Endothelial cell of umbilical vein (primary cell): ENCODE results near the gene GPATCH2L. TPM values are rescaled to one million over a fixed set of nuclear protein-coding genes. Genes with fewer than 3 reads are reported as not detected.

Source experiments
- BruUV-seq: library from RNA; stranded (reverse); fragments of 400-500 nt; replicated peaks from 2 replicates; lab custom pipeline; 2021; lab: Mats Ljungman, UMichigan
- CTCF ChIA-PET: fragments of 300-600, 350-600 bp; sonication (Branson Sonifier 250); formaldehyde crosslinking; loops from one replicate; lab custom pipeline; 2021; ENCODE audit warnings: antibody characterized with exemption, inconsistent platforms; lab: Charles Lee
- POLR2A ChIA-PET: fragments of 300-600, 350-600 bp; sonication (Branson Sonifier 250); formaldehyde crosslinking; loops from one replicate; lab custom pipeline; 2021; ENCODE audit warnings: antibody characterized with exemption, inconsistent platforms; lab: Charles Lee
- DNase-seq: peaks from one replicate; pipeline ENCODE4 v3.0.0-alpha.2; 2011; ENCODE audit warnings: low read depth, low spot score
- FAIRE-seq: peaks from 2 replicates; lab custom pipeline; 2011; peaks lifted over from hg19 to GRCh38; lab: Jason Lieb, UNC
- H2AFZ ChIP-seq: 2 replicates; pipeline ENCODE4 v1.6.0; 2012; ENCODE audit warnings: low read depth, low read length, control low read depth, inconsistent platforms
- H3K27ac ChIP-seq: 2 replicates; pipeline ENCODE4 v1.5.1; 2011; ENCODE audit warnings: low read depth, mild to moderate bottlenecking, control low read depth, low read length, moderate library complexity; ENCODE audit not compliant: insufficient read depth
- H3K27me3 ChIP-seq, 2 experiments: 2 replicates each; pipeline versions ENCODE4 v1.6.0 to v1.6.1; 2011; ENCODE audit warnings: low read length in 2 of 2, mixed read lengths in 1 of 2; ENCODE audit not compliant: control insufficient read depth in 2 of 2, insufficient read depth in 2 of 2
- H3K36me3 ChIP-seq, 2 experiments: 2 replicates in 1 of 2; 3 replicates in 1 of 2; pipeline ENCODE4 v1.5.1; 2011; ENCODE audit warnings: low read length in 2 of 2, mild to moderate bottlenecking in 1 of 2, moderate library complexity in 1 of 2; ENCODE audit not compliant: control insufficient read depth in 2 of 2, insufficient read depth in 2 of 2; ENCODE audit errors: extremely low read depth in 1 of 2
- H3K4me1 ChIP-seq: 3 replicates; pipeline ENCODE4 v1.5.1; 2011; ENCODE audit warnings: mild to moderate bottlenecking, low read length; ENCODE audit not compliant: control insufficient read depth, insufficient read depth; ENCODE audit errors: extremely low read depth
- H3K4me2 ChIP-seq: 2 replicates; pipeline ENCODE4 v1.6.1; 2011; ENCODE audit warnings: low read length, control low read depth, mixed read lengths; ENCODE audit not compliant: insufficient read depth
- H3K4me3 ChIP-seq, 3 experiments: fragments of 200-600 bp in 1 of 3; sonication (generic), shearing (Covaris generic) in 1 of 3; replicated peaks in 1 of 3; 2 replicates each; pipeline ENCODE4 v1.5.1; 2011 to 2016; ENCODE audit warnings: control low read depth in 3 of 3, low read length in 3 of 3, mild to moderate bottlenecking in 2 of 3, inconsistent platforms in 1 of 3, low read depth in 1 of 3, moderate library complexity in 1 of 3; ENCODE audit not compliant: insufficient read depth in 1 of 3
- H3K79me2 ChIP-seq: 2 replicates; pipeline ENCODE4 v1.6.0; 2012; ENCODE audit warnings: low read length, inconsistent platforms; ENCODE audit not compliant: control insufficient read depth, insufficient read depth
- H3K9ac ChIP-seq: replicated peaks from 2 replicates; pipeline ENCODE3; 2011; ENCODE audit warnings: low read length, control low read depth; ENCODE audit not compliant: insufficient read depth; ENCODE audit errors: extremely low read depth
- H3K9me1 ChIP-seq: replicated peaks from 3 replicates; pipeline ENCODE4 v1.6.0; 2011; ENCODE audit warnings: mild to moderate bottlenecking, low read length; ENCODE audit not compliant: control insufficient read depth, insufficient read depth; ENCODE audit errors: extremely low read depth
- H3K9me3 ChIP-seq: replicated peaks from 2 replicates; pipeline ENCODE4 v1.5.1; 2012; ENCODE audit warnings: low read length, inconsistent platforms; ENCODE audit not compliant: control insufficient read depth, insufficient read depth
- H4K20me1 ChIP-seq: replicated peaks from 2 replicates; pipeline ENCODE3; 2011; ENCODE audit warnings: mild to moderate bottlenecking, low read length; ENCODE audit not compliant: control insufficient read depth, insufficient read depth; ENCODE audit errors: extremely low read depth
- CTCF ChIP-seq, 2 donors: IDR thresholded peaks; 1 replicate in 1 of 2; 2 replicates in 1 of 2; pipeline ENCODE4 v1.5.1; 2011; ENCODE audit warnings: low read length in 2 of 2, mild to moderate bottlenecking in 2 of 2, moderate library complexity in 2 of 2, control low read depth in 1 of 2, inconsistent platforms in 1 of 2, low read depth in 1 of 2; ENCODE audit not compliant: insufficient read depth in 1 of 2; ENCODE audit errors: extremely low read depth in 1 of 2
- EZH2 ChIP-seq: IDR thresholded peaks from 2 replicates; pipeline ENCODE4 v1.6.1; 2012; ENCODE audit warnings: borderline replicate concordance, low read depth, mild to moderate bottlenecking, moderate library complexity, low read length, inconsistent platforms; ENCODE audit not compliant: severe bottlenecking
- FOS ChIP-seq: IDR thresholded peaks from 2 replicates; pipeline ENCODE4 v1.6.1; 2011; ENCODE audit warnings: mild to moderate bottlenecking, low read length, moderate library complexity, borderline replicate concordance; ENCODE audit not compliant: insufficient read depth
- GATA2 ChIP-seq: IDR thresholded peaks from 2 replicates; pipeline ENCODE4 v1.7.0; 2011; ENCODE audit warnings: low read depth, mild to moderate bottlenecking, moderate library complexity, mixed read lengths, low read length; ENCODE audit not compliant: insufficient read length, insufficient read depth
- JUN ChIP-seq: IDR thresholded peaks from 2 replicates; pipeline ENCODE4 v1.6.1; 2011; ENCODE audit warnings: borderline replicate concordance, low read depth; ENCODE audit not compliant: insufficient read length, insufficient read depth
- MAX ChIP-seq: IDR thresholded peaks from 2 replicates; pipeline ENCODE4 v1.6.1; 2011; ENCODE audit not compliant: insufficient read depth, insufficient read length
- MYC ChIP-seq: IDR thresholded peaks from one replicate; pipeline ENCODE4 v1.6.1; 2011; ENCODE audit warnings: mild to moderate bottlenecking, low read depth, low read length
- POLR2A ChIP-seq: IDR thresholded peaks from 2 replicates; pipeline ENCODE4 v1.6.1; 2012; ENCODE audit warnings: low read depth, mild to moderate bottlenecking, control low read depth, low read length
- POLR2AphosphoS5 ChIP-seq: IDR thresholded peaks from 2 replicates; pipeline ENCODE4 v1.6.1; 2012; ENCODE audit warnings: low read depth, mild to moderate bottlenecking, control low read depth, low read length, moderate library complexity; ENCODE audit not compliant: insufficient read depth
- dilution Hi-C: fragments of 300-500 bp; cut with MboI; formaldehyde crosslinking; loops from one replicate; pipeline ENCODE4 v1.15.0; 2019; ENCODE audit warnings: low sequenced_read_pairs; ENCODE audit not compliant: extremely low pct_ligation_motif_present
- intact Hi-C: fragments of 100-400 bp; cut with micrococcal nuclease; formaldehyde crosslinking; loops from one replicate; pipeline ENCODE4 v1.10.0; 2022
- polyA plus RNA-seq, 4 experiments: library from polyadenylated mRNA; depleted of rRNA in 3 of 4; stranded (reverse) in 3 of 4; unstranded in 1 of 4; fragments of >200 nt; gene quantifications; 2 replicates each; pipeline versions ENCODE4 v1.2.1 to v1.2.3, GENCODE V29; 2011 to 2012; ENCODE audit warnings: missing spikeins in 1 of 4
- total RNA-seq: library from RNA; stranded (reverse); gene quantifications from 2 replicates; pipeline ENCODE4 v1.2.3, GENCODE V29; 2021

Gene GPATCH2L
- total and polyA plus RNA-seq, 2 donors (not counting 3 experiments of a cell fraction or from before 2014, with no cell fraction given), result 23.3 to 40.0 TPM

- ChIA-PET CTCF (no interaction called here), POLR2A (no interaction called here)
- no peak overlapping the region for H3K4me3 ChIP-seq
- H4K20me1 ChIP-seq, result no peaks in the 10 kb centered on the region
- H3K9ac ChIP-seq, result no peak overlapping the region
- H3K79me2 ChIP-seq, result no peaks in the 10 kb centered on the region
- dilution Hi-C loops (no loop called here), intact Hi-C loops (no loop called here)
- H2AFZ ChIP-seq, result no peak overlapping the region
- H3K4me1 ChIP-seq, result no peaks in the 10 kb centered on the region
- H3K9me3 ChIP-seq, result no peaks in the 10 kb centered on the region
- H3K4me2 ChIP-seq, result no peak overlapping the region
- no peaks in the 10 kb centered on the region for H3K9me1 ChIP-seq
- FAIRE-seq, result no peak
- no peaks in the 10 kb centered on the region for H3K36me3 ChIP-seq
- TF ChIP-seq GATA2 (no peak), MAX (no peak), MYC (no peak), CTCF (IDR thresholded peaks at IDR 0.05; ENCODE audit: extremely low read depth in 1 of 2, insufficient read depth in 1 of 2, low read depth in 1 of 2, low read length in 2 of 2) (no peak), JUN (no peak), EZH2 (no peak), POLR2A (no peak), FOS (no peak), POLR2AphosphoS5 (no peak)
- H3K27me3 ChIP-seq, result no peaks in the 10 kb centered on the region
- no TSS peak for BruUV-seq
- no peak overlapping the region for H3K27ac ChIP-seq
- no peak for DNase-seq
These were observed 65.5 kb downstream of the GPATCH2L start for GRCh38 chr14:76217179-76217578.
